Metanephros (tissue), 1 donor: ENCODE measurements around the gene FGL2. TPM values are rescaled to one million over a fixed set of nuclear protein-coding genes. Genes with fewer than 3 reads are reported as not detected.

Source experiments
- total RNA-seq: library from RNA; depleted of rRNA; stranded (reverse); fragments of >200 nt; gene quantifications from one replicate; pipeline ENCODE4 v1.2.3, GENCODE V29; 2014

Gene FGL2, protein sequence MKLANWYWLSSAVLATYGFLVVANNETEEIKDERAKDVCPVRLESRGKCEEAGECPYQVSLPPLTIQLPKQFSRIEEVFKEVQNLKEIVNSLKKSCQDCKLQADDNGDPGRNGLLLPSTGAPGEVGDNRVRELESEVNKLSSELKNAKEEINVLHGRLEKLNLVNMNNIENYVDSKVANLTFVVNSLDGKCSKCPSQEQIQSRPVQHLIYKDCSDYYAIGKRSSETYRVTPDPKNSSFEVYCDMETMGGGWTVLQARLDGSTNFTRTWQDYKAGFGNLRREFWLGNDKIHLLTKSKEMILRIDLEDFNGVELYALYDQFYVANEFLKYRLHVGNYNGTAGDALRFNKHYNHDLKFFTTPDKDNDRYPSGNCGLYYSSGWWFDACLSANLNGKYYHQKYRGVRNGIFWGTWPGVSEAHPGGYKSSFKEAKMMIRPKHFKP
- 97.6 TPM for total RNA-seq

DNA sequence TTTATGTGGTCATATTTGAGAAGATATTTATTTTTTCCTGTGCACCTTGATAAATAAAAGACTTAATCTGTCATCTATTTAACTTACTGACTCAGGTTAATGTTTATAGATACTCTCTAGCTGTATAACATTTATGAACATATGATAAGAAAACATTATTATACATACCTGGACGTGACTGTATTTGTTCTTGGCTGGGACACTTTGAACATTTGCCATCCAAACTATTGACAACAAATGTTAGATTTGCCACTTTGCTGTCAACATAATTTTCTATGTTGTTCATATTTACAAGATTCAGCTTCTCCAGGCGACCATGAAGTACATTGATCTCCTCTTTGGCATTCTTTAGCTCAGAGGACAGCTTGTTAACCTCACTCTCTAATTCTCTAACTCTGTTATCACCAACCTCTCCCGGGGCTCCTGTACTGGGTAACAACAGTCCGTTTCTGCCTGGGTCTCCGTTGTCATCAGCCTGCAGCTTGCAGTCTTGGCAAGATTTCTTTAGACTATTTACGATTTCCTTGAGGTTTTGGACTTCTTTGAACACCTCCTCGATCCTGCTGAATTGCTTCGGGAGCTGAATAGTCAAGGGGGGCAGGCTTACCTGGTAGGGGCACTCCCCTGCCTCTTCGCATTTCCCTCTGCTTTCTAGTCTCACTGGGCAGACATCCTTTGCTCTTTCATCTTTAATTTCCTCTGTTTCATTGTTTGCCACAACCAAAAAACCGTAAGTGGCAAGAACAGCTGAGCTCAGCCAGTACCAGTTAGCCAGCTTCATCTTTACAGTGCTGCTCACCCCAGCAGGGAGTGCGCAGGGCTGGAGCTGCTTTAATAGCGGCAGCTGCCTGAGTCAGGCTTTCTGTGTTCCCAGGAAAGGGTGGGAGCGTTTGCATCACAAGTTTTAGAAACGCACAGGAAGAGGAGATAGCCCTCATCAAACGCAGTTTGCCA lies at the start of gene FGL2:
FGL2 (minus strand) TSS at position 807 of the 954 bp plus-strand sequence; CDS start at position 781, 26 bp downstream.

Other genes starting within 250 kb of the FGL2 start
- gene SPDYE17, start 167.5 kb downstream of the FGL2 start, total RNA-seq: not detected
- gene SPDYE18, start 137.3 kb downstream of the FGL2 start, total RNA-seq: 1.6 TPM
- gene CCDC146, start 77.2 kb downstream of the FGL2 start, total RNA-seq: 11.1 TPM
- gene GSAP, start 216.5 kb upstream of the FGL2 start, total RNA-seq: 13.8 TPM